Endodermal cell (in vitro differentiated cells): ENCODE data around the gene YIPF3. TPM values are rescaled to one million over a fixed set of nuclear protein-coding genes. Genes with fewer than 3 reads are reported as not detected.

Experiments
- DNase-seq: peaks from one replicate; pipeline ENCODE4 v3.0.0-alpha.2; 2017
- H3K27ac ChIP-seq: 2 replicates; pipeline ENCODE4 v1.5.1; 2013; ENCODE audit warnings: mild to moderate bottlenecking, low read depth, low read length, moderate library complexity
- H3K27me3 ChIP-seq: 2 replicates; pipeline ENCODE4 v1.6.1; 2013; ENCODE audit warnings: mild to moderate bottlenecking, low read length, moderate library complexity; ENCODE audit not compliant: insufficient read depth, control insufficient read depth, poor library complexity, severe bottlenecking
- H3K36me3 ChIP-seq: 2 replicates; pipeline ENCODE4 v1.7.0; 2013; ENCODE audit warnings: mild to moderate bottlenecking, low read length, moderate library complexity; ENCODE audit not compliant: control insufficient read depth, insufficient read depth
- H3K4me1 ChIP-seq: one replicate; pipeline ENCODE4 v1.7.0; 2013; ENCODE audit warnings: low read length; ENCODE audit not compliant: control insufficient read depth, insufficient read depth
- H3K4me3 ChIP-seq: 2 replicates; pipeline ENCODE4 v1.5.1; 2013; ENCODE audit warnings: mild to moderate bottlenecking, low read length, moderate library complexity
- H3K9ac ChIP-seq: 2 replicates; pipeline ENCODE4 v1.6.1; 2013; ENCODE audit warnings: mild to moderate bottlenecking, low read length, moderate library complexity; ENCODE audit not compliant: poor library complexity, severe bottlenecking; ENCODE audit errors: extremely low read depth
- H3K9me3 ChIP-seq: 2 replicates; pipeline ENCODE4 v1.6.1; 2013; ENCODE audit warnings: mild to moderate bottlenecking, low read length, moderate library complexity; ENCODE audit not compliant: control insufficient read depth
- H3K27ac Mint-ChIP-seq: 2 replicates; pipeline ENCODE4 v1.8.0; 2020; ENCODE audit warnings: mixed read lengths
- H3K27me3 Mint-ChIP-seq: 2 replicates; pipeline ENCODE4 v1.8.0; 2021; ENCODE audit warnings: mild to moderate bottlenecking, mixed read lengths; ENCODE audit not compliant: insufficient read depth
- H3K36me3 Mint-ChIP-seq: 2 replicates; pipeline ENCODE4 v1.8.0; 2020; ENCODE audit warnings: low read depth, mixed read lengths
- H3K4me1 Mint-ChIP-seq: 2 replicates; pipeline ENCODE4 v1.8.0; 2020; ENCODE audit warnings: mixed read lengths
- H3K4me3 Mint-ChIP-seq: 2 replicates; pipeline ENCODE4 v1.8.0; 2020; ENCODE audit warnings: mild to moderate bottlenecking, moderate library complexity, mixed read lengths
- H3K9me3 Mint-ChIP-seq: 2 replicates; pipeline ENCODE4 v1.8.0; 2020; ENCODE audit warnings: mild to moderate bottlenecking, mixed read lengths
- WGBS, 2 experiments: methylation state at CpG; one replicate each; pipeline versions ENCODE4 v1.1.5 to v1.1.7; 2013; ENCODE audit warnings: missing lambda C conversion rate in 2 of 2, mixed read lengths in 1 of 2; ENCODE audit not compliant: insufficient coverage in 1 of 2, insufficient read length in 1 of 2; 5-methylcytosine and 5-hydroxymethylcytosine counted together
- total RNA-seq, 2 donors: library from RNA; stranded (reverse); fragmentation: NEBNext Ultra II Directional in 1 of 2; extraction: Animal tissue kit (Norgen Biotek cat#: 25700) in 1 of 2; gene quantifications; 2 replicates in 1 of 2; 3 replicates in 1 of 2; pipeline ENCODE4 v1.2.1, GENCODE V29; 2021
- TF ChIP-seq, protein P1 (sequence below): fragments of 200-600 bp; sonication (generic); conservative IDR thresholded peaks from 2 replicates; pipeline ENCODE4 v1.5.0; 2021; ENCODE audit warnings: antibody characterized with exemption, mild to moderate bottlenecking

Gene YIPF3
- total RNA-seq, 2 donors from 2014 or later = 87.7 to 103 TPM

DNA sequence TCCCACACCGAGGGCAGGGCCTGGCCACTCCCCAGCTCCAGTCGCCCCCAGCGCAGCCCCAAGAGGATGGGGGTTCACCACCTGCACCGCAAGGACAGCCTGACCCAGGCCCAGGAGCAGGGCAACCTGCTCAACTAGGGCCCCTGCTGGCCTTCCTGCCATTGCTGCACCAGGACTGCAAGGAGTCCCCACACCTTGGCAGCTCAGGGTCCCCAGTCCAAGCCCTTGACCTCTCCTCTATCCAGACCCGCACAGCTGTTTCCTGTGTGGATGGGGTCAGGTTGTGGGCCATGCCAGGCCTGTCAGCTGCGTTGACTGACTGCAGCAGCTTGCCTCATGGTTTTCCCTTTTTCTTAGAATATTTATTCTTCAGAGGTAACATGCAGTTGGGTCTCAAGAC, 11.0 kb downstream of the YIPF3 start:
- Mint-ChIP-seq H3K9me3 (no peaks in the 10 kb centered on the region), H3K27me3 (peaks cover 31% of the 10 kb centered on the region), H3K36me3 (peaks cover 34% of the 10 kb centered on the region), H3K4me3 (no peak overlapping the region), H3K27ac (no peak overlapping the region), H3K4me1 (peaks cover 2% of the 10 kb centered on the region)
- Histone ChIP-seq H3K27ac (no peak overlapping the region), H3K36me3 (peaks cover 20% of the 10 kb centered on the region), H3K4me1 (no peaks in the 10 kb centered on the region), H3K4me3 (no peak overlapping the region), H3K9ac (no peak overlapping the region), H3K9me3 (no peaks in the 10 kb centered on the region), H3K27me3 (peaks cover 23% of the 10 kb centered on the region)
- TF ChIP-seq, protein P1, sequence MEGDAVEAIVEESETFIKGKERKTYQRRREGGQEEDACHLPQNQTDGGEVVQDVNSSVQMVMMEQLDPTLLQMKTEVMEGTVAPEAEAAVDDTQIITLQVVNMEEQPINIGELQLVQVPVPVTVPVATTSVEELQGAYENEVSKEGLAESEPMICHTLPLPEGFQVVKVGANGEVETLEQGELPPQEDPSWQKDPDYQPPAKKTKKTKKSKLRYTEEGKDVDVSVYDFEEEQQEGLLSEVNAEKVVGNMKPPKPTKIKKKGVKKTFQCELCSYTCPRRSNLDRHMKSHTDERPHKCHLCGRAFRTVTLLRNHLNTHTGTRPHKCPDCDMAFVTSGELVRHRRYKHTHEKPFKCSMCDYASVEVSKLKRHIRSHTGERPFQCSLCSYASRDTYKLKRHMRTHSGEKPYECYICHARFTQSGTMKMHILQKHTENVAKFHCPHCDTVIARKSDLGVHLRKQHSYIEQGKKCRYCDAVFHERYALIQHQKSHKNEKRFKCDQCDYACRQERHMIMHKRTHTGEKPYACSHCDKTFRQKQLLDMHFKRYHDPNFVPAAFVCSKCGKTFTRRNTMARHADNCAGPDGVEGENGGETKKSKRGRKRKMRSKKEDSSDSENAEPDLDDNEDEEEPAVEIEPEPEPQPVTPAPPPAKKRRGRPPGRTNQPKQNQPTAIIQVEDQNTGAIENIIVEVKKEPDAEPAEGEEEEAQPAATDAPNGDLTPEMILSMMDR = peak; percentile 41
- WGBS, 2 experiments = 85% methylated on average over 4 to 6 of the region's 6 CpGs
- DNase-seq = peak; percentile 69

DNA sequence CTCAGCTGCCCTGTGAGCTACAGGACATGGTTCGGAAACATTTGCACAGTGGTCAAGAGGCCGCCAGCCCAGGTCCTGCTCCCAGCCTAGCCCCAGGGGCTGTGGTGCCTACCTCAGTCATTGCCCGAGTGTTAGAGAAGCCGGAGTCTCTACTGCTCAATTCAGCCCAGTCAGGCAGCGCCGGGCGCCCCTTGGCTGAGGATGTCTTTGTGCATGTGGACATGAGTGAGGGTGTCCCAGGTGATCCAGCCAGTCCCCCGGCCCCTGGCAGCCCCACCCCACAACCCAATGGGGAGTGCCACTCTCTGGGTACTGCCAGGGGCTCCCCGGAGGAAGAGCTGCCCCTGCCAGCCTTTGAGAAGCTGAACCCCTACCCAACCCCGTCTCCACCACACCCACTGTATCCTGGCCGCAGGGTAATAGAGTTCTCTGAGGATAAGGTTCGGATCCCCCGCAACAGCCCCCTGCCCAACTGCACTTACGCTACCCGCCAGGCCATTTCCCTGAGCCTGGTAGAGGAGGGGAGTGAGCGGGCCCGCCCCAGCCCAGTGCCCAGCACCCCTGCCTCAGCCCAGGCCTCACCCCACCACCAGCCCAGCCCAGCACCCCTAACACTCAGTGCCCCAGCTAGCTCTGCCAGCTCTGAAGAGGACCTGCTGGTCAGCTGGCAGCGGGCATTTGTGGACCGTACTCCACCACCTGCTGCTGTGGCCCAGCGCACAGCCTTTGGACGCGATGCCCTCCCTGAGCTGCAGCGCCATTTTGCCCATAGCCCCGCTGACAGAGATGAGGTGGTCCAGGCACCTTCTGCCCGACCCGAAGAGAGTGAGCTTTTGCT, 11.8 kb downstream of the YIPF3 start:
- H3K9me3 Mint-ChIP-seq = no peaks in the 10 kb centered on the region
- Histone ChIP-seq H3K9ac (no peak overlapping the region), H3K27ac (no peak overlapping the region), H3K36me3 (peaks cover 25% of the 10 kb centered on the region), H3K4me3 (no peak overlapping the region), H3K27me3 (peaks cover 23% of the 10 kb centered on the region), H3K9me3 (no peaks in the 10 kb centered on the region), H3K4me1 (no peaks in the 10 kb centered on the region)
- H3K27ac Mint-ChIP-seq = no peak overlapping the region
- 95% methylated on average over 12 to 26 of the region's 26 CpGs for WGBS, 2 experiments
- H3K4me1 Mint-ChIP-seq = peaks cover 2% of the 10 kb centered on the region
- DNase-seq = no peak
- H3K27me3 Mint-ChIP-seq = peaks cover 31% of the 10 kb centered on the region
- TF ChIP-seq, protein P1 = no peak
- H3K36me3 Mint-ChIP-seq = peaks cover 41% of the 10 kb centered on the region
- no peak overlapping the region for H3K4me3 Mint-ChIP-seq

DNA sequence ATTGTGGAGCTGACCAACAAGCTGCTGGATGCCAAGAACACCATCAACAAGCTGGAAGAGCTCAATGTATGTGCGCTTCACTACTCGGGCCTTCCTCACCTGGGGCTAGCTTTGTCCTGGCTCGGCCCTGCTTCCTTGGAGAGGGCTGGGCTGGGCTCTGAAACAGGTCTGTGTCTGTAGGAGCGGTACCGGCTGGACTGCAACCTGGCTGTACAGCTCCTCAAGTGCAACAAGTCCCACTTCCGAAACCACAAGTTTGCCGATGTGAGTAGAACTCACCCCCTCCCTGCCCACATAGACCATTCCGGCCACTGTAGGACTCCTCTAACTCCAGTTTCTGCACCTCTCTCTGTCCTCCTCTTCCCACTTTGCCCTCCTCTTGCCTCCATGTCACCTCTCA, 13.3 kb downstream of the YIPF3 start:
- no peak overlapping the region for H3K27ac Mint-ChIP-seq
- Histone ChIP-seq H3K9me3 (no peaks in the 10 kb centered on the region), H3K27me3 (peaks cover 10% of the 10 kb centered on the region), H3K4me1 (no peaks in the 10 kb centered on the region), H3K4me3 (no peak overlapping the region), H3K9ac (no peak overlapping the region), H3K36me3 (peaks cover 41% of the 10 kb centered on the region), H3K27ac (no peak overlapping the region)
- no peaks in the 10 kb centered on the region for H3K4me1 Mint-ChIP-seq
- TF ChIP-seq, protein P1 = no peak
- H3K36me3 Mint-ChIP-seq = peaks cover 56% of the 10 kb centered on the region
- WGBS, 2 experiments = 94 to 98% methylated on average over 5 to 8 of the region's 8 CpGs
- no peaks in the 10 kb centered on the region for H3K9me3 Mint-ChIP-seq
- peaks cover 16% of the 10 kb centered on the region for H3K27me3 Mint-ChIP-seq
- DNase-seq = no peak
- H3K4me3 Mint-ChIP-seq = no peak overlapping the region
